Activated T-cell treated with anti-CD3 and anti-CD28 coated beads, Interleukin-2, amount 50 U/mL, for 48 hours (primary cell): ENCODE measurements around the gene RRP1B.
"Not testable (repeated sequence)": the region's sequence is repeated elsewhere in the genome, so short reads cannot be mapped to it uniquely, and the experiment has no call there.

Experiments
- DNase-seq, 2 experiments: peaks; one replicate each; pipeline ENCODE4 v3.0.0-alpha.2; 2020

The RRP1B gene

GRCh38 chr21:43676391-43676790 lies 17.0 kb downstream of the RRP1B start:
- DNase-seq, result peak in 1 of 2 experiments; percentile 15

DNA sequence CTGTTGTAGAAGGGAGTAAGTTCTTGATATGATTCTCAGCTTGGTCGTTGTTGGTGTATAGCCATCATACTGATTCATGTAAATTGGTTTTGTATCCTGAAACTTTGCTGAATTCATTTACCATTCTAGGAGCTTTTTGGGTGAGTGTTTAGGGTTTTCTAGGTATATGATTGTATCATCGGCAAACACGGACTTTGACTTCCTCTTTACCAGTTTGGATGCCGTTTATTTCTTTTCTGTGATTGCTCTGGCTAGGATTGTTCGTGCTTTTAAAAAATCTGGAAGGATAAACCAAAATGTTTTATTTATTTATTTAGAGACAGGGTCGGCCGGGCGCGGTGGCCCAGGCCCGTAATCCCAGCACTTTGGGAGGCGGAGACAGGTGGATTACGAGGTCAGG lies 20.6 kb downstream of the RRP1B start:
- no peak for DNase-seq

DNA sequence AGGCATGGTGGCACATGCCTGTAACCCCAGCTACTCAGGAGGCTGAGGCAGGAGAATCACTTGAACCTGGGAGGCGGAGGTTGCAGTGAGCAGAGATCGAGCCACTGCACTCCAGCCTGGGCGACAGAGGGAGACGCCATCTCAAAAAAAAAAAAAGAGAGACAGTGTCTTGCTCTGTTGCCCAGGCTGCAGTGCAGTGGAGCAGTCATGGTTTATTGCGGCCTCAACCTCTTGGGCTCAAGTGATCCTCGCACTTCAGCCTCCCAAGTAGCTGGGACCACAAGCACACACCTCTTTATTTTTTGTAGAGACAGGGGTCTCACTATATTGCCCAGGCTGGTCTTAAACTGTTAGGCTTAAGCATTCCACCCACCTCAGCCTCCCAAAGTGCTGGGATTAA lies 21.1 kb downstream of the RRP1B start:
- DNase-seq, result not testable (repeated sequence)

GRCh38 chr21:43681650-43682049 lies 22.3 kb downstream of the RRP1B start:
- DNase-seq, result no peak

- DNase-seq, result no peak
Measured at GRCh38 chr21:43684424-43684823, 25.1 kb downstream of the RRP1B start.

GRCh38 chr21:43686811-43687565 lies 27.6 kb downstream of the RRP1B start:
- no peak for DNase-seq

DNA sequence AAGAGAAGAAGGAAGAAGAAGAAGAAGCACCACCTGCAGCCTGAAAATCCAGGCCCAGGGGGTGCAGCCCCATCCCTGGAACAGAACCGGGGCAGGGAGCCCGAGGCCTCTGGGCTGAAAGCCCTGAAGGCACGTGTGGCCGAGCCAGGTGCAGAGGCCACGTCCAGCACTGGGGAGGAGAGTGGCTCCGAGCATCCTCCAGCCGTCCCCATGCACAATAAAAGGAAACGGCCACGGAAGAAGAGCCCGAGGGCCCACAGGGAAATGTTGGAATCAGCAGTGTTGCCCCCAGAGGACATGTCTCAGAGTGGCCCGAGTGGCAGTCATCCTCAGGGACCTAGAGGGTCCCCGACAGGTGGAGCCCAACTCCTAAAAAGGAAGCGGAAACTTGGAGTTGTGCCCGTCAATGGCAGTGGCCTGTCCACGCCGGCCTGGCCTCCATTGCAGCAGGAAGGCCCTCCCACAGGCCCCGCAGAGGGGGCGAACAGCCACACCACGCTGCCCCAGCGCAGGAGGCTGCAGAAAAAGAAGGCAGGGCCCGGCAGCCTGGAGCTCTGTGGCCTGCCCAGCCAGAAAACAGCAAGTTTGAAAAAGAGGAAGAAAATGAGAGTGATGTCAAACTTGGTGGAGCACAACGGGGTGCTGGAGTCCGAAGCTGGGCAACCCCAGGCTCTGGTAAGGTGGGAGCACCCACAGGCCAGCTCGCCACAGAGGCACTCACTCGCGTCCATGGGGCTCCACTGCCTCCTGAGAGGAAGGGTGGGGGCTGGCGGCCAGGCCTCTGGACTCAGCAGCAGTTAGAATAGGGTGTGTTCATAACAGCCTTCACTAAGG lies 28.4 kb downstream of the RRP1B start:
- no peak for DNase-seq

- no peak for DNase-seq
Measured at GRCh38 chr21:43688906-43689305, 29.5 kb downstream of the RRP1B start.

GRCh38 chr21:43689556-43690337 lies 30.4 kb downstream of the RRP1B start:
- no peak for DNase-seq

- no peak for DNase-seq
Measured at GRCh38 chr21:43690346-43690745, 31.0 kb downstream of the RRP1B start.

DNA sequence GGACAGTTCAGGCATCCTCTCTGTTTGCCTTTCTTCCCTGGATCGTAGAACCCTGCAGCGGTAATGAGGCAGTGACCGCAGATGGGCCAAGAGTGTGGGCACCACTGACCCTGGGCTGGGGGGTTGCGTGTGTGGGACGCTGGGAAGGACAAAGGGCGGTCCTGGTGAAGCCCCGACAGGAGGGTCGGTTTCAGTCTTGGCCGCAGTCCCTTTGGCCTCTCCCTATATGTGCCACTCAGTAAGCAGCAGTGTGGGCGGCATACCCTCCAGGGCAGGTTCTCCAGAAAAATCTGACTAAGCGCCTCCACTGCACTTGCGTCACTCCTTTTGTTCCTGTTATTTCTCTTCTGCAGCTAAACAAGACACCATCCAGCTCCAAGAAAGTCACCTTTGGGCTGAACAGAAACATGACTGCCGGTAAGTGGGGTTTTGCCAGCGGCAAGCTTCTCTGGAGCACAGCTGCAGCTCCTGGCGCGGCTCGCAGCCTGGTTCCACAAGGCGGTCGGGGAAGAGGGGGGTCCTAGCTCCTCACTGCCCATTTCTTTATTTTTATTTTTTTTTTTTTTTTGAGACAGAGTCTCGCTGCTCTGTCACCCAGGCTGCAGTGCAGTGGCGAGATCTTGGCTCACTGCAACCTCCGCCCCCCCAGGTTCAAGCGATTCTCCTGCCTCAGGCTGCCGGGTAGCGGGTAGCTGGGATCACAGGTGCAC lies 31.9 kb downstream of the RRP1B start:
- DNase-seq, result no peak

DNA sequence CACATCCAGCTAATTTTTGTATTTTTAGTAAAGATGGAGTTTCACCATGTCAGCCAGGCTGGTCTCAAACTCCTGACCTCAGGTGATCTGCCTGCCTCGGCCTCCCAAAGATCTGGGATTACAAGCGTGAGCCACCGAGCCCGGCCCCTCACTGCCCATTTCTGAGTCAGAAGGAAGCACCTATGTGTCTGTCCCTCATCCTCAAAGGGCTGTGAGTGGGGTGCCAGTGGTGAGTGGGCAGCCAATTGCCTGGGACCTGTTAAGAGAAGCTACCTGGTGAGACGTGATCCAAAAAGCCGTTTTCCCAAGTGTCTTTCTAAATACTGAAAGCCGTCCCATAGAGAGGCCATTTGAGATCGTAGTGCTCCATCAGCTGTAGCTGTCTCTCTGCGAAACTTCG lies 32.4 kb downstream of the RRP1B start:
- no peak for DNase-seq

- no peak for DNase-seq
Measured at GRCh38 chr21:43692949-43693348, 33.6 kb downstream of the RRP1B start.

DNA sequence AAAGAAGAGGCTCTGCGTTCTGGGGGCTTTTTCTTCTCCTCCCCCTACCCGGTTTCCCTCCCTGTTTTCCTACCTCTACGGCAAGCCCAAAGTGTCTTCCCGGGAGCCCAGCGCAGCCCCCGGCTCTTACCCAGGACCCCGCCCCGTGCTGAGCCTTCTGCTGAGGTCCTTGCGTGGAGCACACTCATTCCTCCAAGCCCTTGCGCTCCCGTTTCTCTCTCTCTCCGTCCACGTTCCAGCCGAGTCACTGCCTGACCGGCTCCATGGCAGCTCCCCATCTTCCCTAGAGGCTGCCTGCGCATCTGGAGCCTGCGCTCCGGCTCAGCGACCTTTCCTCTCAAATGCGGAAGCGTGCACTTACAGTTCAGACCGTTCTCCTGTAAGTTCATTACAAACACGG lies 34.6 kb downstream of the RRP1B start:
- DNase-seq, result no peak

DNA sequence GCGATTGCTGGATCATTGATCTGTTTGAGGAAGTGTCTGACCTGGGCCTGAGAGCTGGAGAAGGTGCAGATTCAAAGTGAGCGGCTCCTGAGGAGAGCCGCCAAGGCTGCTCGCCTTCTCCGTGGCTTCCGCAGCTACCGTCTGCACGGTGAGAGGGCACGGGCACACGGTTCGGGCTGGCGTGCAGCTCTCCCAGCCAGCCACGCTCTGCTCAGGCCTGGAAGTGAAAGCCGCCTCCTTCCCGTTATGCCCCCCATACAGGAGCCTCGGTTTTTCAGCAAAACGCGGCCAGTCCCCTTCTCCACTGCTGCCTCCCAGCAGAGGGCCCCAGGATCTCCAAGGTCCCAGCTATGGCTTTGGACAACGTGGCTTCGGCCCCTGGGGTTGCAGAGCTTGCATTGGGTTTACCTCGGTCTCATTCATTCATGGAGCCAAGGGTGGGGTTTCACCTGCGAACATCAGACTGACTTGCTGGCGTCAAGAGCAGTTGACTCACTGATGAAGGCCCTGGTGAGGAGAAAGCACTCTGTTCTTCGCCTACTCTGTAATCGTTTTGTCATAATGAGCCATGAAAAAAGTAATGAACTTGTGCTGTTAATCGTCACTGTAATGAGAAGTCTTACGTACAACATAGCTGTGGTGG lies 35.2 kb downstream of the RRP1B start:
- DNase-seq, result no peak

- no peak for DNase-seq
Measured at GRCh38 chr21:43696214-43696613, 36.9 kb downstream of the RRP1B start.

DNA sequence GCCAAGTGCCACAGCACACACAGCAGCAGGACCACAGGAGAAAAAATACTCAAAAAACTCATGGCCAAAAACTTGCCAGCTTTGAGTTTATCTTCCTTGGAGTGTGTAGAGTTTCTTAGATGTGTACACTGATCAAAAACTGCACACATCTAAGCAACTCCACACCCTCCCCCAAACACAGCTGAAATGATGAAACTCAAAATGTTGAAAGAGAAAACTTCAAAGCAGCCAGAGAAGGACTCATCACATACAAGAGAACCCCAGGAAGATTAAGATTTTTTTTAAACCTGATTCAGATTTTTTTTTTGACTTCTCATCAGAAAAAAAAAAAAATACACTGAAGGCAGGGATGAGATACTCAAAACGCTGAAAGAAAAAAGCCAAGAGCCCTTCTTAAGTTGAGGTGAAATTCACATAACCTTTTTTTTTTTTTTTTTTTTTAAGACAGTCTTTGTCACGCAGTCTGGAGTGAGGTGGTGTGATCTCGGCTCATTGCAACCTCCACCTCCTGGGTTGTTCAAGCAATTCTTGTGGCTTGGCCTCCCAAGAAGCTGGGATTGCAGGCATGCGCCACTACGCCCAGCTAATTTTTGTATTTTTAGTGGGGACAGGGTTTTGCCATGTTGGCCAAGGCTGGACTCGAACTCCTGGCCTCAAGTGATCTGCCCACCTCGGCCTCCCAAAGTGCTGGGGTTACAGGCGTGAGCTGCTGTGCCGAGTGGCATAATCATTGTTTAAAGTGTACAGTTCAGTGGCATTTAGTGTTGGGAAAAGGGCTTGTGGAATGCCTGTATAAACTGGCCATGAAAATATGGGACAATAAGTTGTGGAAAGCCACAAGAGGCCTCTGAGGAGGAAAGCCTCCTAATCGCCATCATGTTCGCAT lies 38.6 kb downstream of the RRP1B start:
- no peak for DNase-seq

DNA sequence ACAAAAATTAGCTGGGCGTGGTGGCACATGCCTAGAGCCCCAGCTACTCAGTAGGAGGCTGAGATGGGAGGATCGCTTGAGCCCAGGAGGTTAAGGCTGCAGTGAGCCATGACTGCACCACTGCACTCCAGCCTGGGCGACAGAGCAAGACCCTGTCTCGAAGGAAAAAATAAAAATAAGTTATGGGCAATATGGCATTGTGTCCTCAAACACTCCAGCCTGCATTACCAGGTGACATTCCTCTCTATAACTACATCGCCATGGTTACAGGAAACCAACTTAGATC lies 40.1 kb downstream of the RRP1B start:
- DNase-seq, result not testable (repeated sequence)

- DNase-seq, result no peak
Measured at GRCh38 chr21:43699933-43700599, 40.7 kb downstream of the RRP1B start.

- no peak for DNase-seq
Measured at GRCh38 chr21:43701936-43702784, 42.8 kb downstream of the RRP1B start.
